HepG2 (cell line): Measurements from ENCODE around the gene TTC31. TPM values are rescaled to one million over a fixed set of nuclear protein-coding genes. Genes with fewer than 3 reads are reported as not detected.

Experiments used
- ARID5B ChIP-seq: IDR thresholded peaks from 2 replicates; pipeline ENCODE4 v1.4.0; 2020; ENCODE audit warnings: mild to moderate bottlenecking, missing genetic modification reagents
- BATF2 ChIP-seq: sonication (generic); formaldehyde crosslinking; IDR thresholded peaks from 2 replicates; pipeline ENCODE4 v1.8.0; 2022; ENCODE audit warnings: mild to moderate bottlenecking, missing genetic modification reagents, moderate library complexity
- EP300 ChIP-seq, 3 experiments: sonication (generic) in 1 of 3; formaldehyde crosslinking in 1 of 3; IDR thresholded peaks; 2 replicates each; pipeline versions ENCODE4 v1.5.1 to v1.6.1; 2011 to 2020; ENCODE audit warnings: low read depth in 2 of 3, low read length in 2 of 3, borderline replicate concordance in 1 of 3, improper control_type of control experiment in 1 of 3, mild to moderate bottlenecking in 1 of 3, missing genetic modification reagents in 1 of 3, moderate library complexity in 1 of 3
- FOXM1 ChIP-seq: sonication (generic); formaldehyde crosslinking; IDR thresholded peaks from 2 replicates; pipeline ENCODE4 v1.5.0; 2020; ENCODE audit warnings: missing genetic modification reagents
- FOXO4 ChIP-seq: sonication (generic); formaldehyde crosslinking; conservative IDR thresholded peaks from 2 replicates; pipeline ENCODE4 v1.8.1; 2023; ENCODE audit warnings: missing genetic modification reagents
- ISX ChIP-seq: sonication (generic); formaldehyde crosslinking; conservative IDR thresholded peaks from 2 replicates; pipeline ENCODE4 v1.5.0; 2020; ENCODE audit warnings: missing genetic modification reagents
- KLF6 ChIP-seq: IDR thresholded peaks from 2 replicates; pipeline ENCODE4 v1.8.0; 2016; ENCODE audit warnings: missing biosample characterization, missing genetic modification reagents
- MAX ChIP-seq: IDR thresholded peaks from 2 replicates; pipeline ENCODE4 v1.6.1; 2012; ENCODE audit warnings: inconsistent platforms
- MBD4 ChIP-seq: IDR thresholded peaks from 2 replicates; pipeline ENCODE4 v1.6.1; 2012; ENCODE audit warnings: low read length, inconsistent platforms, borderline replicate concordance
- MBNL3 ChIP-seq: fragments of 250-450 bp; sonication (Bioruptor Pico); conservative IDR thresholded peaks from 2 replicates; pipeline ENCODE4 v1.8.0; 2022; ENCODE audit warnings: mild to moderate bottlenecking, inconsistent platforms
- MED1 ChIP-seq: sonication (generic); formaldehyde crosslinking; IDR thresholded peaks from 2 replicates; pipeline ENCODE4 v1.4.0; 2020; ENCODE audit warnings: missing genetic modification reagents
- NFRKB ChIP-seq: fragments of 450-650 bp; IDR thresholded peaks from 2 replicates; pipeline ENCODE4 v1.6.1; 2017
- RBM22 ChIP-seq: fragments of 200-400 bp; formaldehyde crosslinking; optimal IDR thresholded peaks from 2 replicates; pipeline ENCODE3; 2017; ENCODE audit warnings: mild to moderate bottlenecking, low read length, moderate library complexity
- SALL2 ChIP-seq: sonication (generic); formaldehyde crosslinking; IDR thresholded peaks from 2 replicates; pipeline ENCODE4 v1.8.1; 2023; ENCODE audit warnings: mild to moderate bottlenecking, missing genetic modification reagents, inconsistent platforms
- TCF7 ChIP-seq: sonication (generic); IDR thresholded peaks from 2 replicates; pipeline ENCODE4 v1.6.1; 2016; ENCODE audit warnings: antibody characterized with exemption, low read depth
- ZNF136 ChIP-seq: sonication (generic); formaldehyde crosslinking; IDR thresholded peaks from 2 replicates; pipeline ENCODE4 v1.8.1; 2022; ENCODE audit warnings: low read depth, mild to moderate bottlenecking, moderate library complexity, missing genetic modification reagents
- ZNF501 ChIP-seq: sonication (generic); formaldehyde crosslinking; IDR thresholded peaks from 2 replicates; pipeline ENCODE4 v1.5.1; 2020; ENCODE audit warnings: mild to moderate bottlenecking, moderate library complexity, missing genetic modification reagents
- ZNF800 ChIP-seq: sonication (generic); formaldehyde crosslinking; IDR thresholded peaks from 2 replicates; pipeline ENCODE4 v1.4.0; 2020; ENCODE audit warnings: missing genetic modification reagents
- polyA plus RNA-seq, 8 experiments: library from polyadenylated mRNA; depleted of rRNA in 3 of 8; stranded (reverse) in 7 of 8; unstranded in 1 of 8; fragments of >200 nt; fragmentation: Illumina TruSeq in 4 of 8; extraction: Trizol in 4 of 8; gene quantifications; 2 replicates each; pipeline versions ENCODE4 v1.2.1 to v1.2.3, GENCODE V29; 2011 to 2016; ENCODE audit warnings: low read depth in 4 of 8, missing spikeins in 1 of 8, mixed read lengths in 1 of 8; ENCODE audit not compliant: insufficient read depth in 1 of 8
- total RNA-seq, 5 experiments: library from RNA; depleted of rRNA; stranded (reverse); fragments of >200 nt; fragmentation: Illumina TruSeq; extraction: Trizol; gene quantifications; 2 replicates each; pipeline ENCODE4 v1.2.3, GENCODE V29; 2016; ENCODE audit warnings: low read depth in 1 of 5
- TF ChIP-seq, protein P1 (sequence below): sonication (generic); formaldehyde crosslinking; IDR thresholded peaks from 2 replicates; pipeline ENCODE4 v1.5.0; 2020; ENCODE audit warnings: missing genetic modification reagents, mild to moderate bottlenecking, borderline replicate concordance

The TTC31 gene
- total and polyA plus RNA-seq, 2 of the 13 experiments (the other 11 are each of a cell fraction or from before 2014, with no cell fraction given), result 28.3 to 39.5 TPM

DNA sequence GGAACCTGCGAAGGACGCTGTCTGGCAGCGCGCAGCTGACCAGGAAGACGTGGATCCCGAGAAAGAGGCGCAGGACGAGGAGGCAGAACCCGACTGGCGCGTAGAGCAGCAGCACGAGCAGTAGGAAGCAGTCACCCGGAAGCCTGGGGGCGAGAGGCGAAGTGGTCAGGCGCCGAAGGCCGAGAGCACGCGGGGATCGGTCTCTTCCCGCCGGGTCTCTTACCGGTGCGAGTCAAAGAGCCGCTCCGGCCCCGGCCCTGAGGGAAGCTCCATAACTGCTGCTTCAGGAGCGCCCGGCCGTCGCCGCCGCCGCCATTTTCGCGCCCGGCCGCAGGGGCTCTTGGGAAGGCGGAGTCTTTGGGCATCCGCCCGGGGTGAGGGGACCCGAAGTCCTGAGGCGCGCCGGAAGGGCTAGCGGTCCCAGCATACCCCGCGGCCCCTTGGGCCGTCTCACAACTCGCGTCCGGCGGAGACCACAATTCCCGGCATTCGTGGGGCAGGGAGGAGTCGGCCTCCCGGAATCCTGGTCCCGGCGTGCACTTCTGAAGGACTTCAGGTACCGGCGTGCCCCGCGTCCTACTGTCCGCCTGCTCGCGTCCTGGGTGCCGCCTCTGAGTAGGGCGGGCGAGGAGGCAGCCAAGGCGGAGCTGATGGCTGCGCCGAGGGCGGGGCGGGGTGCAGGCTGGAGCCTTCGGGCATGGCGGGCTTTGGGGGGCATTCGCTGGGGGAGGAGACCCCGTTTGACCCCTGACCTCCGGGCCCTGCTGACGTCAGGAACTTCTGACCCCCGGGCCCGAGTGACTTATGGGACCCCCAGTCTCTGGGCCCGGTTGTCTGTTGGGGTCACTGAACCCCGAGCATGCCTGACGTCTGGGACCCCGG is 46.7 kb downstream of the TTC31 start, which contains the start of the genes AUP1 and HTRA2 (continued):
- no peak for TF ChIP-seq FOXO4 (CRISPR knock-in tag)
- TF ChIP-seq, protein P1, sequence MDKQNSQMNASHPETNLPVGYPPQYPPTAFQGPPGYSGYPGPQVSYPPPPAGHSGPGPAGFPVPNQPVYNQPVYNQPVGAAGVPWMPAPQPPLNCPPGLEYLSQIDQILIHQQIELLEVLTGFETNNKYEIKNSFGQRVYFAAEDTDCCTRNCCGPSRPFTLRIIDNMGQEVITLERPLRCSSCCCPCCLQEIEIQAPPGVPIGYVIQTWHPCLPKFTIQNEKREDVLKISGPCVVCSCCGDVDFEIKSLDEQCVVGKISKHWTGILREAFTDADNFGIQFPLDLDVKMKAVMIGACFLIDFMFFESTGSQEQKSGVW (CRISPR knock-in tag), result no peak
- peak; percentile 60; the same call in 1 of the 2 replicates for TF ChIP-seq KLF6 (CRISPR knock-in tag)
- peak; percentile 56; the same call in 1 of the 2 replicates for TF ChIP-seq ARID5B
- TF ChIP-seq RBM22, result no peak
- no peak for TF ChIP-seq MBNL3
- TF ChIP-seq ZNF501 (CRISPR knock-in tag), result peak; percentile 99
- no peak for TF ChIP-seq FOXM1 (CRISPR knock-in tag)
- peak; percentile 71 for TF ChIP-seq SALL2
- no peak; the same call in 1 of the 2 replicates for TF ChIP-seq NFRKB
- no peak for TF ChIP-seq ISX (CRISPR knock-in tag)
- peak; percentile 93 for TF ChIP-seq ZNF136
- peak; percentile 58 to 73; a peak in 2 of 4 replicates for TF ChIP-seq EP300 (IDR thresholded peaks at IDR 0.05; ENCODE audit: low read depth in 2 of 2, low read length in 2 of 2)
- no peak for TF ChIP-seq EP300 (CRISPR knock-in tag; IDR thresholded peaks at IDR 0.05; ENCODE audit: borderline replicate concordance)
- TF ChIP-seq TCF7, result peak; percentile 47; the same call in 1 of the 2 replicates
- peak; percentile 64 for TF ChIP-seq MAX
- TF ChIP-seq MBD4, result no peak
- peak; percentile 83 for TF ChIP-seq MED1
- TF ChIP-seq ZNF800, result peak; percentile 81
- TF ChIP-seq BATF2 (CRISPR knock-in tag), result 0 out of 2 replicates have a peak, but pooled peaks have one; percentile 56
